ENCODE results near the gene TNFSF15.

TNFSF15 gene

DNA sequence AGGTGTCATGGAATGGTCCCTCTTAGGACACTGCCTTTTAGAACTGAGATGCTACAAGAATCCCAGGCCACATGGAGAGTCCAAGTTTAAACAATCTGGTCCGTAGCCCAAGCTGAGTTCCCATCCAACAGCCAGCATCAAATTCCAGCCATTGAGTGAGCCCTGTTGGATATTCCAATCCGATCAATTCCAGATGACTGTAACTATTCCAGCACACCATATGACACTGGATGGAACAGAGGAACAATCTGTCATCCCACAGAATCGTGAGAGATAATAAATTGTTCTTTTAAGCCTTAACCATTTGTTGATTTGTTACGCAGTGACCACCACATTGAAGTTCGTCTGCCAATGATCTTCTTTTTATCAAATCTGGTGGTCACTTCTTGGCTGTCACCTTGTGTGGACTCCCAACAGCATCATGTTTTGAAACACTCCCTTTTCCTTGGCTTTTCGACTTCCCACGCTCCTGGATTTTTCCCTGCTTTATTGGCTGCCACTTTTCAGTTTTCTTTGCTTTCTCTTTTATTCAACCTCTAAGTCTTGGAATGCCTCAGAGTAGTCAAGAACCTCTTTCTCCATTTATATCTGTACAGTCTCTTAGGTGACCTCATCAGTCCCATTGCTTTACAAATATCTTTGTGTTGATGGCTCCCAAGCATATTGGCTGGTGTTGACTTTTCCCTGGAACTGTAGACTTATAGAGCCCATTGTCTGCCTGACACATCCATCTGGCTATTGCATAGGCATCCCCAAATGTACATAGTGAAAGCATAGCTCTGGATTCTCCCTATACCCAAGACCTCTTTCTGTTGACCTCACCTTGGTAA lies 46.1 kb downstream of the TNFSF15 start:
- Histone ChIP-seq H3K4me1 (no peaks in the 10 kb centered on the region), H3K9me3 (no peaks in the 10 kb centered on the region), H3K27me3 (no peaks in the 10 kb centered on the region), H3K4me3 (ENCODE audit: low read depth, low read length) (no peak overlapping the region), H3K36me3 (no peaks in the 10 kb centered on the region)
- TF ChIP-seq, protein P1, sequence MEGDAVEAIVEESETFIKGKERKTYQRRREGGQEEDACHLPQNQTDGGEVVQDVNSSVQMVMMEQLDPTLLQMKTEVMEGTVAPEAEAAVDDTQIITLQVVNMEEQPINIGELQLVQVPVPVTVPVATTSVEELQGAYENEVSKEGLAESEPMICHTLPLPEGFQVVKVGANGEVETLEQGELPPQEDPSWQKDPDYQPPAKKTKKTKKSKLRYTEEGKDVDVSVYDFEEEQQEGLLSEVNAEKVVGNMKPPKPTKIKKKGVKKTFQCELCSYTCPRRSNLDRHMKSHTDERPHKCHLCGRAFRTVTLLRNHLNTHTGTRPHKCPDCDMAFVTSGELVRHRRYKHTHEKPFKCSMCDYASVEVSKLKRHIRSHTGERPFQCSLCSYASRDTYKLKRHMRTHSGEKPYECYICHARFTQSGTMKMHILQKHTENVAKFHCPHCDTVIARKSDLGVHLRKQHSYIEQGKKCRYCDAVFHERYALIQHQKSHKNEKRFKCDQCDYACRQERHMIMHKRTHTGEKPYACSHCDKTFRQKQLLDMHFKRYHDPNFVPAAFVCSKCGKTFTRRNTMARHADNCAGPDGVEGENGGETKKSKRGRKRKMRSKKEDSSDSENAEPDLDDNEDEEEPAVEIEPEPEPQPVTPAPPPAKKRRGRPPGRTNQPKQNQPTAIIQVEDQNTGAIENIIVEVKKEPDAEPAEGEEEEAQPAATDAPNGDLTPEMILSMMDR (IDR thresholded peaks at IDR 0.05; ENCODE audit: low read depth, low read length): no peak
- DNase-seq: no peak

GRCh38 chr9:114757984-114758383 lies 47.9 kb downstream of the TNFSF15 start:
- Histone ChIP-seq H3K36me3 (no peaks in the 10 kb centered on the region), H3K4me1 (no peaks in the 10 kb centered on the region), H3K4me3 (ENCODE audit: low read depth, low read length) (no peak overlapping the region), H3K9me3 (no peaks in the 10 kb centered on the region), H3K27me3 (no peaks in the 10 kb centered on the region)
- no peak for DNase-seq
- TF ChIP-seq, protein P1 (IDR thresholded peaks at IDR 0.05; ENCODE audit: low read depth, low read length): no peak

GRCh38 chr9:114757395-114757794 lies 48.4 kb downstream of the TNFSF15 start:
- TF ChIP-seq, protein P1 (IDR thresholded peaks at IDR 0.05; ENCODE audit: low read depth, low read length): no peak
- no peaks in the 10 kb centered on the region for H3K4me1 ChIP-seq
- no peak for DNase-seq
- H3K4me3 ChIP-seq (ENCODE audit: low read depth, low read length): no peak overlapping the region
- H3K27me3 ChIP-seq: no peaks in the 10 kb centered on the region
- no peaks in the 10 kb centered on the region for H3K9me3 ChIP-seq
- no peaks in the 10 kb centered on the region for H3K36me3 ChIP-seq

DNA sequence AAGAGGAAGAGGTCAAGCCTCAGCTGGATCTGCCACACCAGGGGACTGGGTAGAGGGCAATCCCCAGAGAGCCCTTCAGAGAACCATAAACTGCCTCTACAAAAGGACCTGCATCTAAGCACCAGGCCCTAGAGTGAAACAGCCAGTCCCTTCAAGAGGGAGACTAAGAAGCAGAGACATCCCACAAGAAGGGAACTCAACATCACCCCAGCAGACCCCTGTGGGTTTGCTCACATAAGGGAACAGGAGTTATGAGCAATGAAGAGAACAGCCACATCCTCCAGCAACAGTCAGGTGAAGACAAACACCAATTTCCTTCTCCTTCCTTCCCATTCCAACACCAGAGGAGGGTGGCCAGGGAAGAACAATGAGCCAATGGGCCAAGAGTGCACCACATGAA lies 48.9 kb downstream of the TNFSF15 start:
- Histone ChIP-seq H3K36me3 (no peaks in the 10 kb centered on the region), H3K27me3 (no peaks in the 10 kb centered on the region), H3K4me3 (ENCODE audit: low read depth, low read length) (no peak overlapping the region), H3K9me3 (no peaks in the 10 kb centered on the region), H3K4me1 (no peaks in the 10 kb centered on the region)
- no peak for DNase-seq
- TF ChIP-seq, protein P1 (IDR thresholded peaks at IDR 0.05; ENCODE audit: low read depth, low read length): no peak

DNA sequence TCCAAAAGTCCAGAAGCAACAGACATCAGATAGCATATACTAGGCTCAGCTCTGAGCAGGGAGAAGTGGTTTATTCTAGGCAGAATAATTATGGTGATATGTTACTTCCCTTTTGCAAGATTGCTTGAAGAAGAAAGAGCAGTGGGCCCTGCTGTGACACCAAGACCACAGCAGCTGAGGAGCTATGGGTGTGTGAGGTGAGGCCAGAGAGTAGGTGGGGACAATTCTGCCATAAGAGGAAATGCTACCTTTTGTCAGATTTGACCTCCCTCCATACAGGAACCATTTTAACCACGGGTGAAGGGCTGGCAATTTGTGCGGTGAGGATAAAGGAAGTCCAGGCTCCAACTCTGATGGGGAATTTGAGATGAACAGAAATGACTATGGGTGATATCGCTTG lies 51.3 kb downstream of the TNFSF15 start:
- no peaks in the 10 kb centered on the region for H3K4me1 ChIP-seq
- no peak overlapping the region for H3K4me3 ChIP-seq (ENCODE audit: low read depth, low read length)
- DNase-seq: no peak
- no peaks in the 10 kb centered on the region for H3K27me3 ChIP-seq
- H3K9me3 ChIP-seq: no peaks in the 10 kb centered on the region
- H3K36me3 ChIP-seq: no peaks in the 10 kb centered on the region
- TF ChIP-seq, protein P1 (IDR thresholded peaks at IDR 0.05; ENCODE audit: low read depth, low read length): no peak

DNA sequence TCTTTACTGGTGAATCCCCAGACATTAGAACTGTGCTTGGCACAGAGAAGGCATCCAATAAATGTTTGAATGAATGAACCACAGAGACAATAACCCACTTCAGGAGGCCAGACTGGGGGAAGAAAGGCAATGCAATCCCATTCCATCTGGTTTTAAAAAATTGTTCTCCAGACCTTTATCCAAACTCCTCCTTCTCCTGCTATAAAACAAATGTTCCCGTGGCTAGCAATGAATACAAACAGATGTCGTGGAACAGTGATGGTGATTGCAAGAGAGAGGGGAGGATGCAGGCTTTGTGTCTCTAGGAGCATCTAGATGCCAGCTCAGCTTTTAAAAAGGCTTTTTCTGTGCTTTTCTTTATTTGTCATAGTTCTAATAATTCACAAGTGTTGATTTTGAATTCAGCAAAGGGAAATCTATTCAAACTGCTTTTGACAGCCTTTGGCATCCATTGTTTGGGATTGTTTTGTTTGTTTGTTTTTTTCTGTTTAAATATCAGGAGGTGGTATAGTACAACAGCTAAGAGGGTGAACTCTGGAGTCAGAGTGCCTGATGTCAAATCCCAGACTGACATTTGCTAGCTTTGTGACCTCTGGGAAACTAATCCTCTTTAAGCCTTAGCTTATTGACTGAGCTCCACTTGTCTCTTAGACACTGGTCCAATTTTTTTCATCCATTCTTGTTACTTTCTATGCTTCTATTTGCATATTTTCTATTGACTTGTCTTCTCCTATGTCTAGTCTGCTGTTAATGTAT lies 59.1 kb downstream of the TNFSF15 start:
- Histone ChIP-seq H3K4me1 (no peaks in the 10 kb centered on the region), H3K36me3 (no peaks in the 10 kb centered on the region), H3K27me3 (no peaks in the 10 kb centered on the region), H3K9me3 (no peaks in the 10 kb centered on the region), H3K4me3 (ENCODE audit: low read depth, low read length) (no peak overlapping the region)
- TF ChIP-seq, protein P1 (IDR thresholded peaks at IDR 0.05; ENCODE audit: low read depth, low read length): no peak
- DNase-seq: no peak

All from BE2C (cell line).